CD4-positive, alpha-beta T cell treated with Interleukin-15 for 1 hour (primary cell): Measurements from ENCODE around the gene BRAF.
"Not testable (repeated sequence)": the region's sequence is repeated elsewhere in the genome, so short reads cannot be mapped to it uniquely, and the experiment has no call there.

Experiments
- DNase-seq: peaks from one replicate; pipeline ENCODE4 v3.0.0-alpha.2; 2020

Gene BRAF

DNA sequence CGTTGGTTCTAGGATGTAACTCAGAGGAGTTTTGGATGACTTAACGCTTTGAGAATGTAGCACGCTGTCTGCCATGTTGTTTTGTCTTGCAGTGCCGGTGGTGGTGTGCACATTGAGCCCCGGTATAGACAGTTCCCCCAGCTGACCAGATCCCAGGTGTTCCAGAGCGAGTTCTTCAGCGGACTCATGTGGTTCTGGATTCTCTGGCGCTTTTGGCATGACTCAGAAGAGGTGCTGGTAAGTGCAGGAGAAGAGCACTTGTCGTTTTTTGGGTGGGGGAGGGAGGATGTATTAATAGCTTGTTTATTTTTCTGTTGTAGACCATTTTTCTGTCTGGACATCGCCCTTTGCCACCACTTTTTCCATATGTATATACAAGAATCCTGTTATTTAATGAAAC is 222.0 kb downstream of the BRAF start:
- DNase-seq: no peak

DNA sequence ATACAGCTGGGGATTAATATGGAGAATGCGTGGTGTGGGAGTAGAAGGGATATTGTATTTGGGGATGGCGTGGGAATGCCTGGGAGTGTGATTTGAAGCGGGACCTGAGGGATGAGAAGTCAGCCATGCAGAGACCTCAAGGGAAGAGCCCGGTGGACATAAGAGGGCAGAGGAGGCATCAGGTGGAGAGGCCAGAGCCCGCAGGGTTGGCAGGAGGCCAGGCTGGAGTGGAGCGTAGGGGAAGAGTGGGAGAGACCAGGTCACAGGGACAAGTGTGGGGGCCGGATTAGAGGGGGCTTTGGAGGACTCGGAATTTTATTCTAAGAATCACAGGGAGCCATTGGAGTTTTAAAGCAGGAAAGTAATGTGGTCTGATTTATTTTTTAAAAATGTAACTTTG is 226.3 kb downstream of the BRAF start:
- no peak for DNase-seq

DNA sequence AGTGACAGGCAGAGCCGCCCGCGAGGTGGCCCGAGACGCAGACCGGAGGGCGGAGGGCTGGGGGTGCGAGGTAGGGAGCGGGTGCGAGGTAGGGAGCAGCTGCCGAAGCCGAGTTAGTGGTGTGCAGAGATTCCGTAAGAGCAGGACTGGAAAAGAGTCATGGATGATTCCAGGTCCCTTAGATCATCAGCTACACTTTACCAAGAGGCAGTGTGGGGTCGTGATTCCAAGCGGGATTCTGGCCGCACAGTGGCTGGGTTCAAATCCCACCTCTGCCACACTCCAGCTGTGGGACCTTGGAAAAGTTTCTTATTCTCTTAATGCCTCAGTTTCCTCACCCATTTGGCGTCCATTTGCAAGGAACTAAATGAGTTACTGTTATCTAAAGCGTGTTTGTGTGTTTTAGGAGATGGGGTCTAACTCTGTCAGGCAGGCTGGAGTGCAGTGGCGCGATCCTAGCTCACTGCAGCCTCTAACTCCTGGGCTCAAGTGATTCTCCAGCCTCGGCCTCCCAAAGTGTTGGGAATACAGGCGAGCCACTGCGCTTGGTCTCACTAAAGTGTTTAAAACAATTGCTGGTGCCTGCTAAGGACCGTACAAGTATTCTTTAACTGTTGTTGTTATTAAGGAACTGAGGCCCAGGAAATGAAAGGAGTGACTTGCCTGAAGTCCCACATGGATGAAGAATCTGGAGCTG is 227.1 kb downstream of the BRAF start:
- no peak for DNase-seq

DNA sequence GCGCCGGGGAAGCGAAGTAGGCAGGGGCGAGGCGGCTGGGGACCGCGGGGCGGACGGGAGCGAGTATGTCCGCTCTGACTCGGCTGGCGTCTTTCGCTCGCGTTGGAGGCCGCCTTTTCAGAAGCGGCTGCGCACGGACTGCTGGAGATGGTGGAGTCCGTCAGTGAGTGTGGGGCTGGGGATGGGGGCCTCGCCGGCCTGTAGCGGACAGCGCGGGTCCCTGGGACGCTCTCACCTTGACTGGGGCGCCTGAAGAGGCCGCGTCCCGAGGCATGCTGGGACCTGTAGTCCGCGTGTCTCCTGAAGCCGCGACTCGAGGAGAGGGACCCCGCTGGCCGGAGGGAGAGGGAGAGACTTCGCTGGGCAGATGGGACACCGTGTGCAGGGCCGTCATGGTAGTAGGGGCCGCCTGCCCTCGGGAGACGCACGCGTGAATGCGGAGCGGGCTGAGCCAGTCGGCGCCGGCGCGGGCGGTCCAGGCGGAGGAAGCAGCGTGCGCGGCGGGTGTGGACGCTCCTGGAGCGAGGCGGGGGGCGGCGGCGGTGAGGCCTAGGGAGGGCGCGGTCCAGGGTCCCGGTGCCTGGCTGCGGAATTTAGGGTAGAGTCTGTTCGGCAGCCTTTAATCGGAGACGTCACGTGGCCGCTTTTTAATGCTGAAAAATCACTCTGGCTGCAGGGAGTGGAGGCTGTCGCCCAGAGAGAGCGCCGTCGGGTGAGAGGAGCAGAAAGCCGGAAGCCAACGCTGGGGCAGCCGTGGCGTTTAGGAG is 227.9 kb downstream of the BRAF start, which contains the start of gene NDUFB2:
Gene NDUFB2 (plus strand): TSS at position 29 of the 767 bp plus-strand sequence. CDS start 37 bp downstream, at position 66.
- peak; percentile 62 for DNase-seq

DNA sequence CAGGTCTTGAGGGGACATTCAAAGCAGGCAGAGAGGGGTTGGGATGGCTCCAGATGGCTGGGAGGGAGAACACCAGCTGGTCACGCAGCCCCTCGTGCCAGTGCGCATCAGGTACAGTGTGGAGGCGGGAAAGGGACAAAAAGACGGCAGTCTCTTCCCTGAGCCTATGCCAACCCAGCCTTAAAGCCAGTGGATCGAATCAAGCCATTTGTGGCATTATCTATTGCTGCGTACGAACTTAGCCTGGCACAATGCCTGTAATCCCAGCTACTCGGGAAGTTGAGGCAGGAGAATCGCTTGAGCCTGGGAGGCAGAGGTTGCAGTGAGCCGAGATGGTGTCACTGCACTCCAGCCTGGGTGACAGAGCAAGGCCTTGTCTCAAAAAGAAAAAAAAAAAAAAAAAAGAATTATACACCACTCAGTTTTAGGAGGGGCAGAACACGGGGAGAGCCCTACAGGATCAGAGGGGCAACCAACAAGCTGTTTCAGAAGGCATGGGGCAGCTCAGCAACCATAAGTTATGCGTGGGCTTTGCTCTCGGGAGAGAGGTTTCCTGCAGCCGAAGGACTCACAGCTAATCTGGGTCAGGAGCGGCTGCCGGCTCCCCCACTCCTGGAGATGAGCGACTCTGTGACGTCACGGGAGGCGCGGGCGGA is 228.6 kb downstream of the BRAF start:
- DNase-seq: peak; percentile 91

DNA sequence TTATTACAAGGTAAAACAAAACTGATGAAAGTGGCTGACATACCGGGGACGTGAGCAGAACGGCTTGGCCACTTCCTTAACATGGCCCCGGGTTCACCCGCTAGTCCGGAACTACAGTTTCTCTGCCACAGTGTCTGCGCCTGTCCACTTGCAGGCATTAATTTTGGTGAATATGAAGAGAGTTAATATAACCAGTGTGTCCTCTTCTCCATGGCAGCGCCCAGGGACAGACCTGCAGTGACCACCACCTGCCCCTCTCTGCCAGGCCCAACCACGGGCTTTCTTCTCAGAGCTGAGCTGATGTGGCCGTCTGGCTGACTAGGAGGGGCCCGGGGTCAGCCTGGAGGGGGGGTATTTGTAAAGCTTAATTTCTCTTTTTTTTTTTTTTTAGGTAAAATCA is 229.3 kb downstream of the BRAF start:
- DNase-seq: no peak

DNA sequence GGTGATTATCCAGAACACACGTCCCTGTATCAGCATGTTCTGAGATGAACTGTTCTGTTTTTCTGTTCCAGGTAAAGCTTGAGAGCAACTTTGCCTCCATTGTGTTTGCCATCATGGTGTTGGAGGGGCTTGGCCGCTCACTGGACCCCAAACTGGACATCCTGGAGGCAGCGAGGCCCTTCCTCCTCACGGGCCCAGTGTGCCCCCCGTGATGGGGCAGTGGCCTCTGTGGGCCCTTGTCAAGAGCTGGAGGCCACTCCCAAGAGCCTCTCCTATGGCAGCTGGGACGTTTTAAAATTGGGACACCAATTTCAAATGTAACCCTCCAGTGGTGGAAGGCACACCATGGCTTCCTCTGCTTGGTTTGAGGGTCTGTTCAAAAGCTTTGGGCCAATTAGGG is 230.1 kb downstream of the BRAF start:
- DNase-seq: no peak

DNA sequence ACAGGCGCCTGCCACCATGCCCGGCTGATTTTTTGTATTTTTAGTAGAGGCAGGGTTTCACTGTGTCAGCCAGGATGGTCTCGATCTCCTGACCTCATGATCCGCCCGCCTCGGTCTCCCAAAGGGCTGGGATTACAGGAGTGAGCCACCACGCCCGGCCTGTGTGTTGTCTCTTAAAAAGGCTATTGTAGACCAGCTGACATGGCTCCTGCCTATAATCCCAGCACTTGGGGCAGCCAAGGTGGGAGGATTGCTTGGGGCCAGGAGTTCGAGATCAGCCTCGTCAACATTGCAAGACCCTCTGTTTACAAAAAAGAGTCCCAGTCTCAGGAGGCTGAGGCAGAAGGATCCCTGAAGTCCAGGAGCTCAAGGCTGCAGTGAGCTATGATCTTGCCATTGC is 230.9 kb downstream of the BRAF start:
- not testable (repeated sequence) for DNase-seq

DNA sequence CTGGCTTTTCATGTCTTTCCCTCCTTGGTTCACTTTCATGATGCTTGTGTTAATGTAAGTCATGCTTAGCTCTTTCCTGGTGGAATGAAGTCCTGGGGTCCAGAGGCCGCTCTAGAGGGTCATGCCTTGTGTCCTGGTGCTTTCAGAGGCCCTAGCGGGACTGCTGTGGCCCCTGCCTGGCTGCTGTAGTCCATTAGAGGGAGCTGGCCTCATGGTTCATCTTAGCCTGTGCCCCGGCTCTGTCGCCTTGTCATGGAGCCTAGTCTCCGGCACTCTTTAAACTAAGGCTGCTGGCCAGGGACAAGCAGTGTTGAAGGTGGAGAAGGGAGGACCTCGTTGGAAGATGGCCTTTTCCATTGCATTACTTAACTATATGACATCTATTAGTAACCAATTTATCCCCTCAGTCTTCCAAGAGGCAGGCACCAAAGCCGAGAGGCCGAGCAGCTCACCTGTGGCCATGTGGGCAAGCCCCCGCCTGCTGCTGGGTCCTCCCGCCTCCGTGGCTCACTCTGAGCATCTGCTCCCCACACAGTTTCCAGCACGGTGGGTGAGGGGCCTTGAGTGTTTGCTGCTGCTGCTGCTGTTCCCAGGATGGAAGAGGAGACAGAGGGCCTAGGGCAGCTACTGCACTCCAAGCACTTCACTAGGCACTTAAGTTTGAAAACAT is 233.2 kb downstream of the BRAF start:
- DNase-seq: no peak

DNA sequence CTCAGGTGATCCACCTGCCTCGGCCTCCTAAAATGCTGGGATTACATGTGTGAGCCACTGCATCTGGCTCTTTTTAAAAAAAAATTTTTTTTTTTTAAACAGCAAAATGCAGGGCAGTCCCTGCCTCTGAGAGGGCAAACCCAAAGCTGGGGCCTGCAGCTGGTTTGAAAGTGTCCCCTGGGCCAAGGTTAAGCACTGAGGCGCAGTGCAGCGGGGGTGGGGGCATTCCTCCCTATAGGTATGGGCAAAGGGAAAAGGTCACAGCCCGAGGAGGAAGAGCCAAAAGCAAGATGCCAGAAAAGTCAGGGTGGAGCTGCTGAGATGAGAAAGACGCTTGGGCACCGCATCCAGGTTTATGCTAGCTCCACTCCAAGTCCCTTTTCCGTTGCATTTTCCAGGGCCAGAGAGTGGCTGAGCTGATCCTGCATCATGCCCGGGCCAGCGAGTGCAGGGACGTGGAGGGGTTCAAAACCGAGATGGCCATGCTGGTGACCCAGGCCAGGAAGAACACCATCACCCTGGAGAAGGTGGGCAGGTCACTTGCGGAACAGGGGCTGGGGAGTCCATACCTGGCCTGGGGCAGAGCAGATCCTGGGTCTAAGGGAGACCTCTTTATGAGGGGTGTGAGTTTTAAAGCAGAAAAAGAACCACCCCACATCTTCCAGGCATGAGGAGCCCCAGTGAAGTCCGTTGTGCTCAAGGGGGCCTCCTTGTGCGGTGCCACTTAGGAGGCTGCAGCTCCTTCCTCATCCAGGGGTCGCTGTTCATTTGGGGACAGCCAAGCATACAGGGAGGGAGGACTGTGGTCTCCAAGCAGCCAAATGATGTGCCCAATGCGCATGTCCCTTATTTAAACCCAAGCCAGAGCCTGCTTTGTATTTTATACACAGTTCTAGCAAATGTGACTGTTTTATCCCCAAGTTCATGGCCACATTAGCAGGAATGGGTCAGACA is 235.3 kb downstream of the BRAF start:
- no peak for DNase-seq

DNA sequence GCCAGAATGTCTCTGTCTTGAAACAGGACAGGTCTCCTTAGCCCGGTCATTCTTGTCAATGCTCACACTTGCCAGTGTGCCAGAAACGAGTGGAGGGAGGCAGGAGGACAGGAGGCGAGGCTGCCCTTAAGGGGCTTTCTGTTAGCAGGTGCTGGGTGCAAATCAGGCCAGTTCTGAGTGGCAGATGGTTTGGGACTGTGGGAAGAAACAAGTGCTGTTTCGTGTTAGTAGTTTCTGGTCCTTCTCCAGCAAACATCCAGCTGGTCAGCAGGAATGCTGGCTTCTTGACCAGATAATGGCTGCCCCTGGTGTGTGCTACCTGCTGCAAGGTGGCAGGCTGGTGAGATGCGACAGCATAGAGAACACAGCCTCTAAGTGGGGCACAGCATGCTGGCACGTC is 236.4 kb downstream of the BRAF start:
- no peak for DNase-seq

DNA sequence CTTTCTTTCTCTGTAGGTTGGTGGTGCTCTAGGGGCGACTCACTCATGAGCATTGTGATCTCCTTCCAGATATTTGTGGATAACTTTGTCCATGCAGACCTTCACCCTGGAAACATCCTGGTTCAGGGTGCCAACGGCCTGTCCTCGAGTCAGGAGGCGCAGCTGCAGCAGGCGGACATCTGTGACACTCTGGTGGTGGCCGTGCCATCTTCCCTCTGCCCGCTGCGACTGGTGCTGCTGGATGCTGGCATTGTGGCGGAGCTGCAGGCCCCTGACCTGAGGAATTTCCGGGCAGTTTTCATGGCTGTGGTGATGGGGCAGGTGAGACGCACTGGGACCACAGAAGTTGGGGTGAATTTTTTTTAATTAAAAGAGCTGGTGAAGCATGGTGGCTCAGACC is 237.8 kb downstream of the BRAF start:
- no peak for DNase-seq

DNA sequence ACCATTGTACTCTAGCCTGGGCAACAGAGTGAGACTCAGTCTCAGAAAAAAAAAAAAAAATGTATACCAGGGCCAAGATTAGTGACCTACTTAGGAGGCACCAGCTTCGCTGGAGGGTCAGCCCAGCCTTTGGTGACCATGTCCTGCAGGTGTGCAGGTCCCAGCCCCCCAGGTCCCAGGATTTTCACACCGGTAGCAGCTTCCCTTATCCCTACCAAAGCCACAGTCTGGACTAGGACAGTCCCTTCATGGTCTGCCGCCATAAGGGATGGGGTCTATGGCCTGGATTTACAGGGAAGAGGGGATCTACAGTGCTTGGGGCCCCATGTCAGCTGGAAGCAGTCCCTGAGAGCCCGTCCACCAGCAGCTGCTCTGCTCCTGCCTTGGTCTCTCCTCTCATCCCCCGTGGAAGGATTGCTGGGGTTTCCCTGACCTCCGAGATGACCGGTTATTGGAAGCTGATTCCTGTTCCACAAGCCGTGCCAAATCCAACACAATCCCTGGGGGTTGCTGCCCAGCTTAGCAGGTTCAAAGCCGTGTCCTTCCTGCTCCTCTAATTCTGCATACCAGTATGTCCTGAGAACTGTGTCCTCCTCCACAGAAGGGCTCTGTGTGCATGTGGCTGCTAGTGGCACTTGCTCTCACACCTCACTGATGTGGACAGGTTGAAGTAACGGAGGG is 239.2 kb downstream of the BRAF start:
- DNase-seq: no peak

DNA sequence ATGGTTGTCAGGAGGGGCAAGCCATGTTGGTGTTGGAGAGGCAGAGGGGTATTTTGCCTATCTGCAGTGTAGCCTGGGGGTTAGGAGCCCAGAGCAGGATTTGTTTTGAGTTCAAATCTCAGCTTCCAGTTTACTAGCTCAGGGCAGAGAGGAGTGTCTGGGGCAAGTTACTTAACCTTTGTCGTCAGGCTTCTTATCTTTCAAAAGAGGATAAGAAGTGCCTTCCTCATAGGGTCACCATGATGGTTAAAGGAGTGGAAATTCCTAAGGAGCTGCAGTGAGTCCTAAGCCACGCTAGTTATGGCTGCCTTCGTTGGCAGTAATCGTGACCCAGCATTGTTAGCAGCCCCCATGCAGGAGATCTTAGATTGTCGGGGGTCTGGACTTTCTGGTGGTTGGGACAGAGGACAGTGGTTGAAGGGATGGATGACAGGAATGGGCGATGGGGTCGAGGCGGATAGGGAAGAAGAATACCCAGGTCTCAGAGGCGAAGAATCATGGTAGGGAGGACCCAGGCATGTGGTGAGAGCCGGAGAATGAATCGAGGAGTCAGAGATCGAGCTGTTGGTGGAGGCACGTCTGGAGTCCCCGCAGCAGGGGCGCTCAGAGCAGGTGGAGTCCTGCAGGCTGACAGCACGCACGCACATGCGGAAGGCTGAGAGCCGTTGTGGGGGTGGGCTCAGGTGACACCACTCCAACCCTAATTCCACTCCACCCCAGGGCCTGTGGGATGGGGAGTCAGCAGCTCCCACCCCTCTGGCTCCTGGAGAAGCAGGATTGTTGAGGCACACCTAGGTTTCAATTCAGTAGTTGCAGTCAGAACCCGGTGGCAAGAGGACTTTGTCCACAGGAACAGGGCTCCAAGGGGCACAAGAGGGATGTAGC is 240.4 kb downstream of the BRAF start:
- no peak for DNase-seq

DNA sequence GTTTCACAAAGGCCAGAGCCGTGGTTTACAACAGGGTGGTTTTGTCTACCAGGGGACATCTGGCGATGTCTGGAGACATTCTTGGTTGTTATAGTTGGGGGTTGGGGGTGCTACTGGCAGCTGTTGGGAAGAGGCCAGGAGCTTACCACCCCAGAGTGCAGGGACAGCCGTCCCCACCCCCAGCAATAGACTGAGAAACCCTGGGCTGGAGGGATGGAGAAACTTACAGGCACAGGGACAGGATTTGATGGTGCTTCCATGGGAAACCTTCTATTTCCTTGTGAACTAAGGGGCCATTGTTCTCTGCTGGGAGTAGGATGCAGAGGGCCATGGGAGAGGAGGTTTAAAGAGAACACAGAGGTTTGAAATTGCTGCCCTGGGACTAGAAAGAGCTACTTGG is 241.1 kb downstream of the BRAF start:
- DNase-seq: no peak

DNA sequence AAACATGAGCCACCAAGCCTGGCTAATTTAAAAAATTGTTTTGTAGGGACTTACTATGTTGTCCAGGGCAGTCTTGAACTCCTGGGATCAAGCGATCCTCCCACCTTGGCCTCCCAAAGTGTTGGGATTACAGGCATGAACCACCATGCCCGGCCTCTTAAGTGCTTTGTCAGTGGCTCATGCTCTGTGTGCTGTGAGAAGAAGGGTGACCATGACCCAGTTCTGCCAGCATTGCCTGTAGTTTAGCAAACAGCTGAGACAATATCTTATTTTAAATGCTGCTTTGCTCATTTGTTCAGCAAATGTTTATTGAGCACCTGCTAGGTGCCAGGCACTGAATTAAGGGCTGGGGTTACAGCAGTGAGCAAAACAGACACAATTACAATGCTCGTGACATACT is 243.0 kb downstream of the BRAF start:
- no peak for DNase-seq

DNA sequence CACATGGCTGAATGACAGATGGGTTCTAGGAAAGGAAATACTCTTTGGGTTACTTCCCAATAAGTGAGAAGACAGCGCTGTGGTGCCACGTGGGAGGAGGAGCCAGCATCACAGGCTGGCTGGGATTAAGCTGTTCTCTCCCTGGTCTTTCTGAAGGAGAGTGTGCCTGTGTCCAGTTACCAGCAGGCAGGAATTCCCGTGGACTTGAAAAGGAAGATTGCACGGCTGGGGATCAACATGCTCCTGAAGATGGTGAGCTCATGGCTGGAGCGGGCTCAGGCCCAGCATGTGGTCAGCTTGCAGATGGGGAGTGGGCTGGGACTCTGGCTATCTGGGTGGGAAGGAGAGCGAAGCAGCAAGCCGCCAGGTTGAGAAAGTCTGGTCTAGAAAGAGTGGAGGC is 243.8 kb downstream of the BRAF start:
- no peak for DNase-seq

DNA sequence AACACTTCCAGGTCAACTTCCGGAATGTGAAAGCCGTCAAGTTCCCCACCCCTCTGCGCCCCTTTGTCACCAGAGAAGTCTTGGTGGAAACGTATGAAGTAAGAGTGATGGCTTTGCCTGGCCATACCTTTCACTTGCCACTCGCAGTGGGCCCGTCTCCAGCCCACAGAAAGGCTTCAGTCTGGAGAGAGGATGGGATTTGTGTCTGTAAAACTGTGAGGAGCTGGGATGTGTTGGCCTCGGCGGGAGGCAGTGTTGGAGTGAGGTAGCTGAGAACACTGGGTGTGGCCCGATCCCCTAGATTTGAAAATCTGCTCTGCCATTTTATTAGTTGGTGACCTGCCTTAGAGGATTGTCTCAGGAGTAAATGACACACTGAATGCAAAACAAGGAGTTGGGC is 245.5 kb downstream of the BRAF start:
- DNase-seq: no peak

DNA sequence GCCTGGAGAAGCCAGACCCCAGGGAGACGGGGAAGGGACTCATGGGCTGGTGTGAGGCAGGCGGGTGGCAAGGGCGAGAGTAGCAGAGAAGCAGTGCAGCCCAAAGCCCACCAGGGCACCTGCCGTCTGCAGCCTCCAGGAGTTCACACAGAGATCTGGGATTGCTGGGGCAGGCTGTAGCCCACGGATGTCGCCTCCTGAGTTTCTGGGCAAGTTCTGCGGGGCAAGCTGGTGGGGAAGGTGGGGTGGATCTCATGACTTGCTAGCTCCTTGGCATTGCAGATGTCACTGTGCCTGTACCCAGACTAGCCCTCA is 246.0 kb downstream of the BRAF start:
- no peak for DNase-seq

DNA sequence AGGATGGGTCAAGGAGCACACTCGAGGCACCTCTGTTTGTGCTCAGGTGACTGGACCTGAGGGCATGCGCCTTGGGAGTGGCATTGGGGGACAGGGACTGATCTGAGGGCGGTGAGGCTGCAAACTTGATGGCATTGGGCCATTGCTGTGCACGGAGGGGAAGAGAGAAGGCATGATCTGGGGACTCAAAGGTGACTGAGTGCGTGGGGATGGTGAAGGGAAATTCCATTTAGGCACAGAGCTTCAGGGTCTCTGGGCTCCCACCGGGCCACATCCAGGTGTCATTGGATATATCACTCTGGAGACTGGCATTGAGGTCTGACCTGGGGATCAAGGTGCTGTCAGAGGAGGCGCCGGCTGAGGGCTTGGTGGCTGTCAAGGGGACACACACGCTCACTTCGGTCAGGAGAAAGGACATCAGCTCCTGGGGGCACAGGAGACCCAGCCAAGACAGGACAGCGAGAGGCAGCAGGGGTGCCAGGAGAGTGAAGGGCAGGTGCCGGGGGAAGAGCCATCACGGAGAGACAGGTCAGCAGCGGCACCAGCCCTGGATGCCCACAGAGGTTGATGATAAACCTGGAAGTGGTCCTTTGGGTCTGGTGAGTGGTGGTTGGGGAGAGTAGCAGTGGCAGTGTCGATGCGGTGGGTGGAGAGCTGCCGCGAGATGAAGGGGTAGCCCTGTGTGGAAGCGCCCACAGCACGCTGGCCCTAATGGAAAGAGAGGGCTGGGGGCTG is 246.5 kb downstream of the BRAF start:
- no peak for DNase-seq
